Loucy (cell line): ENCODE data around the gene SCGB1A1.

Source experiments
- H2AFZ ChIP-seq: fragments of 200-600 bp; sonication (generic); 2 replicates; pipeline ENCODE4 v1.6.0; 2016; ENCODE audit warnings: antibody characterized with exemption, mild to moderate bottlenecking, low read length, moderate library complexity
- H3F3A ChIP-seq: fragments of 200-600 bp; 2 replicates; pipeline ENCODE4 v1.6.0; 2016; ENCODE audit warnings: antibody characterized with exemption, low read depth, mild to moderate bottlenecking
- H3K27me3 ChIP-seq: fragments of 200-600 bp; sonication (generic); 2 replicates; pipeline ENCODE4 v1.6.1; 2014; ENCODE audit warnings: low read length, mild to moderate bottlenecking; ENCODE audit not compliant: insufficient read depth, poor library complexity, severe bottlenecking
- H3K36me3 ChIP-seq: fragments of 200-600 bp; sonication (generic); 2 replicates; pipeline ENCODE4 v1.6.1; 2016; ENCODE audit warnings: low read length; ENCODE audit not compliant: insufficient read depth
- H3K4me1 ChIP-seq: fragments of 200-600 bp; sonication (generic); 2 replicates; pipeline ENCODE4 v1.5.1; 2014; ENCODE audit warnings: low read length, mild to moderate bottlenecking; ENCODE audit not compliant: insufficient read depth, poor library complexity, severe bottlenecking
- H3K4me2 ChIP-seq: fragments of 200-600 bp; sonication (generic); 2 replicates; pipeline ENCODE4 v1.6.0; 2014; ENCODE audit warnings: antibody characterized with exemption, low read length, low read depth, mild to moderate bottlenecking; ENCODE audit not compliant: poor library complexity, severe bottlenecking
- H3K4me3 ChIP-seq: fragments of 200-600 bp; sonication (generic); 2 replicates; pipeline ENCODE4 v1.5.1; 2014; ENCODE audit warnings: low read length, mild to moderate bottlenecking, mixed read lengths; ENCODE audit not compliant: poor library complexity, severe bottlenecking
- H3K79me2 ChIP-seq: fragments of 200-600 bp; sonication (generic); 2 replicates; pipeline ENCODE4 v1.6.1; 2014; ENCODE audit warnings: low read length; ENCODE audit not compliant: insufficient read depth
- H3K9ac ChIP-seq: fragments of 200-600 bp; sonication (generic); 2 replicates; pipeline ENCODE4 v1.6.0; 2014; ENCODE audit warnings: mild to moderate bottlenecking, low read depth, low read length, moderate library complexity; ENCODE audit not compliant: poor library complexity, severe bottlenecking
- H3K9me2 ChIP-seq: fragments of 200-600 bp; sonication (generic); replicated peaks from 2 replicates; pipeline ENCODE4 v1.6.1; 2016; ENCODE audit warnings: low read depth, low read length, mixed read lengths
- H3K9me3 ChIP-seq: fragments of 200-600 bp; sonication (generic); 2 replicates; pipeline ENCODE4 v1.6.1; 2014; ENCODE audit warnings: mild to moderate bottlenecking, antibody characterized with exemption, low read length, low read depth; ENCODE audit not compliant: insufficient read depth
- H4K20me1 ChIP-seq: fragments of 200-600 bp; sonication (generic); 2 replicates; pipeline ENCODE4 v1.6.0; 2014; ENCODE audit warnings: antibody characterized with exemption, low read length, mild to moderate bottlenecking; ENCODE audit not compliant: insufficient read depth, poor library complexity, severe bottlenecking
- CTCF ChIP-seq: fragments of 200-600 bp; sonication (generic); conservative IDR thresholded peaks from 2 replicates; pipeline ENCODE4 v1.5.1; 2014; ENCODE audit warnings: mild to moderate bottlenecking, antibody characterized with exemption, low read length
- EZH2phosphoT487 ChIP-seq: fragments of 200-600 bp; IDR thresholded peaks from 2 replicates; pipeline ENCODE4 v1.6.1; 2018; ENCODE audit warnings: antibody characterized with exemption, mild to moderate bottlenecking, moderate library complexity, borderline replicate concordance

Gene SCGB1A1

GRCh38 chr11:62419314-62419929 is 589 bp downstream of the SCGB1A1 start:
- no peak overlapping the region for H2AFZ ChIP-seq
- H3K9me2 ChIP-seq = no peaks in the 10 kb centered on the region
- H3F3A ChIP-seq = no peaks in the 10 kb centered on the region
- H3K9ac ChIP-seq = no peak overlapping the region
- H3K36me3 ChIP-seq = no peaks in the 10 kb centered on the region
- no peaks in the 10 kb centered on the region for H3K79me2 ChIP-seq
- no peak overlapping the region for H3K4me2 ChIP-seq
- TF ChIP-seq CTCF (no peak), EZH2phosphoT487 (no peak)
- no peaks in the 10 kb centered on the region for H3K27me3 ChIP-seq
- H3K4me1 ChIP-seq = no peaks in the 10 kb centered on the region
- H4K20me1 ChIP-seq = no peaks in the 10 kb centered on the region
- H3K9me3 ChIP-seq = no peaks in the 10 kb centered on the region
- H3K4me3 ChIP-seq = no peak overlapping the region

- Histone ChIP-seq H4K20me1 (no peaks in the 10 kb centered on the region), H3K9ac (no peak overlapping the region), H3K4me3 (no peak overlapping the region), H3F3A (no peaks in the 10 kb centered on the region), H3K9me3 (no peaks in the 10 kb centered on the region), H3K9me2 (no peaks in the 10 kb centered on the region), H3K27me3 (no peaks in the 10 kb centered on the region), H3K36me3 (no peaks in the 10 kb centered on the region), H3K4me2 (no peak overlapping the region), H3K4me1 (no peaks in the 10 kb centered on the region), H2AFZ (no peak overlapping the region), H3K79me2 (no peaks in the 10 kb centered on the region)
- no peak for TF ChIP-seq EZH2phosphoT487
- TF ChIP-seq CTCF = no peak
Observed at GRCh38 chr11:62419943-62420342, 1.1 kb downstream of the SCGB1A1 start.

GRCh38 chr11:62420882-62421281 is 2.0 kb downstream of the SCGB1A1 start:
- H3K36me3 ChIP-seq = no peaks in the 10 kb centered on the region
- H3K9ac ChIP-seq = no peak overlapping the region
- H3K27me3 ChIP-seq = no peaks in the 10 kb centered on the region
- no peaks in the 10 kb centered on the region for H3K79me2 ChIP-seq
- no peaks in the 10 kb centered on the region for H3K9me3 ChIP-seq
- no peak overlapping the region for H2AFZ ChIP-seq
- H3K4me2 ChIP-seq = no peak overlapping the region
- no peaks in the 10 kb centered on the region for H3F3A ChIP-seq
- no peaks in the 10 kb centered on the region for H3K9me2 ChIP-seq
- H3K4me3 ChIP-seq = no peak overlapping the region
- H3K4me1 ChIP-seq = no peaks in the 10 kb centered on the region
- no peaks in the 10 kb centered on the region for H4K20me1 ChIP-seq
- no peak for TF ChIP-seq CTCF
- TF ChIP-seq EZH2phosphoT487 = no peak
